ENCODE results near the gene MLLT6.
A peak's percentile ranks its signal among the peaks of the same experiment; 100 is the strongest.
"Not testable (repeated sequence)": the region's sequence is repeated elsewhere in the genome, so short reads cannot be mapped to it uniquely, and the experiment has no call there.

Gene MLLT6

DNA sequence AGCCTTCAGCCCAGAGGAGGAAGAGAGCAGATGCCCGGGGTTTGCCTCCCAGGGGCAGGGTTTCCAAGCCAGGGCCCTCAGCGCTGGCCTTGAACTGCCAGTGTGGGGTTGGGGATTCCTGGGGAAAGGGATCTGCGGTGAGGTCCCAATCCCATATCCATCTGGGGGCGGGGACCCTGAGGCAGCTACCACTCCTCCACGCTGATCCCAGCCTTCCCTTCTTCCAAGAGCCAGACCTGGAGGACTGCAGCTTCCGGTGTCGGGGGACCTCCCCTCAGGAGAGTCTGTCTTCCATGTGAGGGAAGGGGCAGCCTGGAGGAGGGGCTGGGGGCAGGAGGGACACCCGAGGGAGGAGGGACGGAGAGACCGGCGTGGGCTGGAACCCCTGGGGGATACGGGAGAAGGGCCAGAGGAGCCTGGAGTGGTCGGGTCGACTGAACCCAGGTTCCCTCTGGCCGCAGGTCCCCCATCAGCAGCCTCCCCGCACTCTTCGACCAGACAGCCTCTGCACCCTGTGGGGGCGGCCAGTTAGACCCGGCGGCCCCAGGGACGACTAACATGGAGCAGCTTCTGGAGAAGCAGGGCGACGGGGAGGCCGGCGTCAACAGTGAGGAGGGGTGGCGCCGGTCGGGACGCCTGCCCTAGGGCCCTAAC lies 14.3 kb downstream of the MLLT6 start:
- intact Hi-C loops (cut with DNase I): no loop called here
- no peak for DNase-seq

DNA sequence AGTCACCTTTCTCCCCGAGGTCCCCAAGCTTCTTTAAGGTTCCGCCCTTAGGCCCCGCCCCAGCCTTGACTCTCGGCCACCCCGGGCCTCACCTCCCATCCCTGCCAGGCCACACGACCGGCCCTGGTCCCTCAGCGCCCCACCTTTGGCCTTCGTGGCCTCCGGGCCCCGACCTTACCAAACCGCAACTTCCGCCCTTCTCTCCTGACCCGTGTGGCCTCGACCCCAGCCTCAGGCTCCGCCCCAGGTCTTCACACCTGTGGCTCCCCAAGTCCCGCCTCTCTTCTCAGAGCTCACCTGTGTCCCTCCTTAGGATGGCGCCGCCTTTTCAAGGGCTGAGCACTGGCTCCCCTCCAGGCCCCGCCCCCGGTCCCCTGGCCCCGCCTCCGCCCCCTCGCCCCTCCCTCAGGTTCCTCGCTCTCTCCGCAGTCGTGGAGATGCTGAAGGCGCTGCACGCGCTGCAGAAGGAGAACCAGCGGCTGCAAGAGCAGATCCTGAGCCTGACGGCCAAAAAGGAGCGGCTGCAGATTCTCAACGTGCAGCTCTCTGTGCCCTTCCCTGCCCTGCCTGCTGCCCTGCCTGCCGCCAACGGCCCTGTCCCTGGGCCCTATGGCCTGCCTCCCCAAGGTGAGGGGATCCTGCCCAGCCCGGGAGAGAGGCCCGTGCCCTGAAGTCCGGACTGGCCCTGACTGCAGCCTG lies 15.0 kb downstream of the MLLT6 start:
- no peak for DNase-seq
- intact Hi-C loops (cut with DNase I): no loop called here

DNA sequence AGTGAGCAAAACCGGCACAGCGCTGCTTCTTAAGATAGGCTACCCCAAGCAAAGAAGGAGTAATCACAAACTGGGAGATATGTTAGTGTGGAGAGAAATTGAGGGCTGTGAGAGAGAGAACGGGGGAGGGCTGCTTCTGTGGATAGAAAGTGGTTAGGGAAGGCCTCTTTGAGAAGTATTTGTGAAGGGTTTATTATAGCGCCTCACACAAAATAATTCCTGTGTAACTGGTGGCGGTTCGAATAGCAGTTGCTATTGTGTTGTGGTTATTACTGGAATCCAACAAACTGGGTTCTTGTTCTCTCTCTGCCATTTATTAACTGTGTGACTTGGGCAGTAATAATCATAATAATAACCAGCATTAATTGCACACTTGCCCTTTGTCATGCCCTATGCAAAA lies 15.9 kb downstream of the MLLT6 start:
- no peak for DNase-seq
- intact Hi-C loops (cut with DNase I): no loop called here

- DNase-seq: no peak
- intact Hi-C loops (cut with DNase I): no loop called here
Observed at GRCh38 chr17:38721802-38722201, 16.7 kb downstream of the MLLT6 start.

DNA sequence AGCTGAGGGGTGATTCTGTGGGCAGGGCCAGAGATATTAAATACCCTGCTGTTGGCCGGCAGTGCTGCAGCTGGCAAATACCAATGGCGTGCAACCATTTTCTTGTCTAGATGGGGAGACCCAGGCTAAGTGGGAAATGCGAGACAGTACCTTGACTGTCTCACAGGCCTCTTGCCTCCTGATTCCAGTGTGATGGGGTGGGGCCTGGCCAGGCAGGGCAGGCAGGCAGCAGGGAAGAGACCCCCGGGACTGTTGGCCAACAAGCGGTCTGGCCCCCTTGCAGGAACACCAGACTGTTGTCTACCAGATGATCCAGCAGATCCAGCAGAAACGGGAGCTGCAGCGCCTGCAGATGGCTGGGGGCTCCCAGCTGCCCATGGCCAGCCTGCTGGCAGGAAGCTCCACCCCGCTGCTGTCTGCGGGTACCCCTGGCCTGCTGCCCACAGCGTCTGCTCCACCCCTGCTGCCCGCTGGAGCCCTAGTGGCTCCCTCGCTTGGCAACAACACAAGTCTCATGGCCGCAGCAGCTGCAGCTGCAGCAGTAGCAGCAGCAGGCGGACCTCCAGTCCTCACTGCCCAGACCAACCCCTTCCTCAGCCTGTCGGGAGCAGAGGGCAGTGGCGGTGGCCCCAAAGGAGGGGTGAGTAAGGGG lies 19.4 kb downstream of the MLLT6 start:
- peak; percentile 82 to 96 (median 92) for DNase-seq
- intact Hi-C loops (cut with DNase I): no loop called here

DNA sequence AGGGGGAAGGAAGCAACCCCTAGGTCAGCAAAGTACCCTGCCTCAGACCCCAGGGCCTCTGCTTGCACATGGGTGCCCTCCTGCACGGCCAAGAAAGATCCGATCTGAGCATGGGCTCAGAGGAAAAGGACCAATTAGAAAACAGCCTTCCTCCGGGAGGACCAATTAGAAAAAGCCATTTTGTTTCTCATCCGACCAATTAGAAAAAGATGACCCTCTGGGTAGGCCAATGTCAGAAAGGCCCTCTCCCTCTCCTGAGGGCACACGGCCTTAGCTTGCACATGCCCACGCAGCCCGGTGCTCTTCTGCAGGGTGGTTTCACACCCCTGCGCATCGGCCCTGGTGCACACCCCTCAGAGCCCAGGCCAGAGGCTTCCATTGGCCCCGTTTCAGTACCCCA lies 20.0 kb downstream of the MLLT6 start:
- DNase-seq: peak in 2 of 42 donors; percentile 51 to 71
- intact Hi-C loops (cut with DNase I): no loop called here

DNA sequence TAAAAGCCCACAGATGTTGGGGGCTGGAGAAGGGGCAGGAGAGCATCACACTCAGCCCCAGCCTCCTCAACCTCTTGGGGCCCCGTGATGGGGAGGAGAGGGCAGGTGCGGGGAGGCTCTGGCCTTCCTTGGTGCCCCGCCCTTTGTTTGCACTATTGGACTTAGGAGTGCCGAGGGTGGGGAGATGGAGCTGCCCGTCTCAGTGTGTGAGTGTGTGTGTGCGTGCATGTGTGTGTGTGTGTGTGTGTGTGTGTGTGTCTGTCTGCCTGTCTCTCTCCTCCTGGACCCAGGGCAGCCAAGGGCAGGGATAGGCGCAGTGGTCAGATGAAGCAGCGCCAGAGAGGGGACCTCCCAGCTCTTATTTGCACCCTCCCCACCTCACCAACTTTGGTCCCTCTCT lies 21.1 kb downstream of the MLLT6 start:
- intact Hi-C loops (cut with DNase I); DNase-seq: not testable (repeated sequence)

DNA sequence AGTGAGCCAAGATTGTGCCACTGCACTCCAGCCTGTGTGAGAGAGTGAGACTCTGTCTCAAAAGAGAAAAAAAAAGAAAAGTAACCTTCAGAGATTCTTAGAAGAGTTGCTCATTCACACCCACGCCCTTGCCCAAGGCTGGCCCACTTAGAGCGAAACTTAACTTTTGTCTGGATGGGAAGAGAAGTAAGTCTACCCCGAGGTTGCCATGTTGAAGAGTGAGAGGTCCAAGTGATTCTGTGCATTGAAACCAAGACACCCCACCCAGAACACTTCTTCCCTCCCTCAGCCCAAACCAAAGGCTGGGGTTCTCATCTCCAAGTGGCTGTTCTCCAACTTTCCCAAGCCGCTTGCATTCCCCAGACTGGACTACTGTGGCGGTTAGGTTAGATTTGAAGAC lies 22.7 kb downstream of the MLLT6 start:
- DNase-seq: no peak
- intact Hi-C loops (cut with DNase I): no loop called here

GRCh38 chr17:38728290-38728831 lies 23.3 kb downstream of the MLLT6 start:
- peak in 1 of 42 donors; percentile 36 for DNase-seq

DNA sequence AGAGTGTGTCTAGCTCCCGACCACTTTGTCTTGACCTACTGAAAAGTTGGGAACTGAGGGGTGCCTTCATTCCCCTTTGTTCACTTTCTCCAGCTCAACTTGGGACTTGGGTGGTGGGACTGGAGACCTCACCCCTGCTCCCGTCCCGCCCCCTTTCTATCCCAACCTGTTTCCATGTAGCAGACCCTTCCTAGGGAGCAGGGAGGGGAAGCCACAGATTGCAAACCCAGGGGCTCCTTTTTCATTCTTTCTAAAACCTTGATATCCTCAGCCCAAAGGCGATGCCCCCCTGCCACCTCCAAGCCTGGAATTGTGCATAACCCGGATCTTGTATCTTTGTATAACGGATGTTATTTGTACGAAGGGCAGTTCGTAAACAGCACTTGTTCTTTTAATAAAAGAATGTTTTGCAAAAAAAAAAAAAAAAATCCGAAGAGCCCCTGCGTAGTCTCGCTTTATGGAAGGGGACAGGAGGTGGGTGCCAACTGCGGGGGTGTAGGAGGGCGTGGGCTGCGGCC lies 24.4 kb downstream of the MLLT6 start:
- DNase-seq: no peak
- intact Hi-C loops (cut with DNase I): no loop called here

More at GRCh38 chr17:38728290-38728831, 23.3 kb downstream of the MLLT6 start:
- intact Hi-C loops (cut with DNase I): no loop called here

DNA sequence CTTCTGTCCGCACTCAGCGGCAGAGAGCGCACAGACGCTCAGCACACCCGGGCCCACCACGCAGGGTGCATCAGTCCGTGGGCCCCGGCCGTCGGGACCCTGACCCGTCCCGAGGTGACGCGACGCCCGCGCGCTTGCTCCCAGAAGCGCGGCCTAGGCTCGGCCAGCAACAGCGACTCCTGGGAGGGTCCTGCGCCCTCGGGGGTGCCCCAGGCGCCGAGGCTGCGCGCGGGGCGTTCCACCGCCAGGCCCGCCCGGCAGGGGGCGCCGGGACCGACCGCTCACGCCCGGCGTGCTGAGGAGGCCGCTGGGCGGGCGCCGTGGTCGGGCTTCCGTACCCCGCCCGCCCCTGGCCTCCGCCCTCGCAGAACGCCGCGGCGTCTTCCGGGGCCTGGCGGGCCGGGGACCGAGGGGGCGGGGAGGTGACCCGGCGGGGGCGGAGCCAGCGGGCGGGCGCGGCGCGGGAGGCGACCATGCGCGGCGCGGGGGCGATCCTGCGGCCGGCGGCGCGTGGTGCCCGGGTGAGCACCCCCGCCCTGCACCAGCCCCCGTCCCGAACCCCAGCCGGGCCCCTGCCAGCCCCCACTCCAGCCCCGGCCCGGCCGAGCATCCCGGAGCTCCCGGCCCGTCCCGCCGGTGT lies 24.9 kb downstream of the MLLT6 start, which contains the start of gene CISD3:
Gene CISD3 (plus strand): TSS at position 456 of the 640 bp plus-strand sequence. CDS start 18 bp downstream, at position 474.
- peak in 41 of 42 donors; percentile 25 to 92 (median 83) for DNase-seq
- intact Hi-C loops (cut with DNase I): loop anchor here (10.0 kb wide), 1 partner anchor 175 kb away; no protein-coding TSS in a partner anchor

DNA sequence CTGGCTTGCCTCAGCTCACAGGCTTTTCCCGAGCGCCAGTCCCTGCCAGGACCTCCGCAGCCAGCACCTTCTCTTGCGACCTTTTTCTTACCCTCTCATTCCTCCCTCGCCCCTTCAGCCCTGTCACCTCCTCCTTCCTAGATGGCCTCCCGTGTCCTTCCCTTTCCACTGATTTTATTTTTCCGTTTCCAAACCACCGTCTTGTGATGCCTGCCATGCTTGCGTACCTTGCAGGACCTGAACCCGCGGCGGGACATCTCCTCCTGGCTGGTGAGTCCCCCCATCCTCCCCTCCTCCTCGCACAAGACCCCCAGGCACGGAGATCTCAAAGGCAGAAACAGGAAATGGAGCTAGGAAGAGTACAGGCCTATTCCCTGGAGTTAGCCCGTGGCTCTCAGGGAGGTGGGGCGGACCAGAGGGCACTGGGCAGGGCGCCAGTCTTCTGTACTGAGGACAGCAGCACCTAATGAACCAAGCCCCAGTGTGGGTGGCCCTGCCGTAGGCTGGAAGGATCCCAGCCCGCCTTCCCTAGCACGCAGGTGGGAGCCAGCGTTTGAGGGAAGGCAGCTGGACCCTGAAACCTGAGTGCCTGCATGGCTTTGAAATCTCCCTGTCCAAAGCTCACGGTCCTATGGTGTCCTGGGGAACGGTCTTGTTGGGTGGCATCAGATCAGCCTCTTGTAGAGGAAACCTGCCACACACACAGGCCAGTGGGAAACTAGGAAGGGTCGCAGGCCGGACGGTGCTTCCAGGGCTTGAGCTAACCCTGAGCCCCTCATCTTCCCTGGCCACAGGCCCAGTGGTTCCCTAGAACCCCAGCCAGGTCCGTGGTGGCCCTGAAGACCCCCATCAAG lies 25.7 kb downstream of the MLLT6 start:
- intact Hi-C loops (cut with DNase I): loop anchor here (10.0 kb wide), 1 partner anchor 176 kb away; no protein-coding TSS in a partner anchor
- peak in 30 of 42 donors; percentile 32 to 74 (median 54) for DNase-seq

DNA sequence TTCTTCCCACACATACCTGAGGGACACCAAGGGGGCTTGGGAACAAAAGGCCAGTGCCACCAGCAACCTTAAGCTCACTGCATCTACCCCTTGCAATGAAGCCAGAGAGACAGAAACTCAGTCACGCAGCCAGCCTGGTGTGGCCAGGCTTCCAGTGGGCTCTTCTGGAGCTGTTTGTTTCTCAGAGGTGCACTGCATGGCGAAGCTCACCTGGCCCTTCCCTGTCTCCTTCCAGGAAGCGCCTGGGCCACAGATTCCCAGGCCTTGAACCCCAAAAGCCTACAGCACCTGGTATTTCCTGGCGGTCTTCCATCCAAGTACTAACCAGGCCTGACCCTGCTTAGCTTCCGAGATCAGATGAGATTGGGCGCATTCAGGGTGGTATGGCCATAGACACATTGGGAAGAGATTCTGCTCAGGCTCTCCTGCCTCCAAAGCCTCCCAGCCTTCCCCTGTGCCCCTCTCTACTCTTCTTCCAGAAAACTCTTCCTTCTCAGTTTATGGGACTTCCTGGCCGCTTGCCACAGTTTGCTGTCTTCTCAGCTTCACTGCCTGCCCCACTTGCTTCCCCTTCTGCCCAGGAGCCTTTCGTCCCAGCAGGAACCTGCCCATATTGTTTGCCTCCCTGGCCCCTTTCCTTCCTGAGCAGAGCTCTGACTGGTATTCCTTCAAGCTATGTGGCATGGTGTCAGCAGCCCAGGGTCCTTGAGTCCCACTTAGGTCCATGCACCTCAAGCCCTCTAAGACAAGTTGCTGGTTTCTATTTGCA lies 26.6 kb downstream of the MLLT6 start:
- intact Hi-C loops (cut with DNase I): loop anchor here (10.0 kb wide), 1 partner anchor 177 kb away; no protein-coding TSS in a partner anchor
- peak in 3 of 42 donors; percentile 33 to 61 (median 39) for DNase-seq

DNA sequence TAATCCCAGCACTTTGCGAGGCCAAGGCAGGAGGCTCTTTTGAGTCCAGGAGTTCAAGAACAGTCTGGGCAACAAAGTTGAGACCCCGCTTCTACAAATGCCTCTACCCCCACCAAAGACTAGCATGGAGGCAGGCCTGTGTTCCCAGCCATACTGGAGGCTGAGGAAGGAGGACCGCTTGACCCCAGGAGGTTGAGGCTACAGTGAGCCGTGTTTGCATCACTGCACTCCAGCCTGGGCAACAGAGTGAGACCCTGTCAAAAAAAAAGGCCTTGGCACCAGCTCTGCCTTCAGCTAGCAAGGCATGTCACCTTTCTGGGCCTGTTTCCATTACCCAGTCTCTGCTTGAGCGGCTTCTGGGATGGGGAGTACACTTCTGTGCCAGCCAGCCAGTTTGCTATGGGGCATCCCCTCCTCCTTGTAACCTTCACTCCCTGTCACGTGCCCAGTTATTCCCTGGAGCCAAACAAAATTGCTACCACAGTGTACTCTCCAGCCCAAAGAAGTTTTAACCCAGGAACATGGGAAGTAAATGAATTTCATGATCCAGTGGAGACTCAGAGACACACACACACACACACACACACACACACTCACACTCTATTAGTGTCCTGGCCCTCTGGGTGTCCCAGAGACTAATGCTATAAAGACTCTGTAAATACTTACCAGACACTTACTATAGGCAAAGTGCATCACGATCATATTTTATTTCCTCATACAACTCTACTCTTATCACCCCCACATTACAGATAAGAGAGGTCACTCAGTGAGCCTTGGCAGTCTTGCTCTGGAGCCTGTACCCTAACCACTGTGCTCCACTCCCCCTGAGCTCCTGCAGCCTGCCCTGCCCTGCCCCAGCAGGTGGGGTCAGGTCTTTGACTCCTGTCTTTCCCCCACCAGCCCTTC lies 27.6 kb downstream of the MLLT6 start:
- intact Hi-C loops (cut with DNase I): loop anchor here (10.0 kb wide), 1 partner anchor 178 kb away; no protein-coding TSS in a partner anchor
- DNase-seq: no peak

DNA sequence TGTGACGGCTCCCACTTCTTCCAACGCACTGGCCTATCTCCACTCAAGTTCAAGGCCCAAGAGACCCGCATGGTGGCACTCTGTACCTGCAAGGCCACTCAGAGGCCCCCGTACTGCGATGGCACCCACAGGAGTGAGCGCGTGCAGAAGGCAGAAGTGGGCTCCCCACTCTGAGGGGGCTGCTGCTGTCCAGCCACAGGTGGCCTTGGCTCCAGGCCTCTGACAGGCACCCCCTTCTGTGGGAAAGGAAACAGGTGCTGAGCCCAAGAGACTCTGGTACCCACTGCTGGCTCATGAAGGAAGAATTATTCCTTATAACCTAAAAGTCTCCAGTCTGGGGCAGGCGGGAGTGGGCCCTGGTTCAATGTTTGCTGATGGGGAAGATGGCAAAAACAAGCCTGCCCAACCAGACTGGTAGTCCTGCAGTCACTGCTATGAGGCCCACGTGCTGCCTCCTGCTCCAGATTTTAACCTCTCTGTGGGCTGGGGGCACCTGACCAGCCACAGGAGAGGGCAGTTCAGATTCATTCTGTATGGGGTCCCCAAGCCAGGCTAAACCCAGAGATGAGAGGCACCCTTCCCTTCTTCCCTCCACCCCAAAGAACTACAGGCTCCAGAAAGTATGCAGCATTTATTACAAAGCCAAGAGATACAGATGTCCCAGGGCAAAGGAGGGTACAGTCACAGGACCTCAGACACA lies 28.4 kb downstream of the MLLT6 start:
- intact Hi-C loops (cut with DNase I): loop anchor here (10.0 kb wide), 1 partner anchor 179 kb away; no protein-coding TSS in a partner anchor
- DNase-seq: no peak
